ENCODE data around the gene CARD14.

- TF ChIP-seq CTCF (optimal IDR thresholded peaks at IDR 0.05 in 1 of 3, IDR thresholded peaks at IDR 0.05 in 1 of 3, conservative IDR thresholded peaks at IDR 0.05 in 1 of 3; ENCODE audit: extremely low read depth in 1 of 3, insufficient read depth in 2 of 3, low read length in 3 of 3): no peak
- TF ChIP-seq EZH2 (IDR thresholded peaks at IDR 0.05; ENCODE audit: low read length): no peak
Measured at GRCh38 chr17:80219013-80219762, 49.4 kb downstream of the CARD14 start.

All from keratinocyte (primary cell).